ENCODE results near the gene GMPR2.

DNA sequence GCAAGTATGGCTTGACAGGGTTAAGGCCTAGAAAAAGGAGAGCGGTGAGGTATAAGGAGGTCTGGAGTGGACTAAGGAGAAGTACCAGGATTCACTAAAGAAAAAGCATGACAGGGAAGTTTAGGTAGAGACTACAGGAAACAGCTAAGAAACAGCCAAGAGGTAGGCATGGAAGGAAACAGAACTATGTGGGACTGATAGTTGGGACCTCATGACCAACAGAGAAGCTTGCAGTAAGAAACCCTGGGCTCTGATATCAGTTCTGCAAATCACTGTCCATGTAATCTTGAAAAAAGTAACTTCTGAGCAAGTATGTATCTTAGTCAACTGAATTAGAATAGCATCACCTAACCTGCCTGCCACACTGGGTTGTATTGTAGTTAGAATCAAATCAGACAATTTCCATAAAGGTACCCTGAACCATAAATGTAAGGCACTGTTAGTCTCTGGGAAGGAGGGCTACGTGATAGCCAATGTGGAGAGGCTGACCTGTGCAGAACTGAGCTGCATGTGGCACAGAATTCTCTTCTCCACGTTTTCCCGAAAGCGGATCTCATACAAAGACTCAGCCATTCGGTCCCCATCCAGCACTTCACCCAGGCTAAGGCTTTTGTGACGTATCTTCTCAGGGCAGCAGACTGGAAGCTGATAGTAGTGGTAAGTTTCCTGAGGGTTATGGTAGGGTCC lies 38.4 kb upstream of the GMPR2 start:
- TF ChIP-seq, protein P1, sequence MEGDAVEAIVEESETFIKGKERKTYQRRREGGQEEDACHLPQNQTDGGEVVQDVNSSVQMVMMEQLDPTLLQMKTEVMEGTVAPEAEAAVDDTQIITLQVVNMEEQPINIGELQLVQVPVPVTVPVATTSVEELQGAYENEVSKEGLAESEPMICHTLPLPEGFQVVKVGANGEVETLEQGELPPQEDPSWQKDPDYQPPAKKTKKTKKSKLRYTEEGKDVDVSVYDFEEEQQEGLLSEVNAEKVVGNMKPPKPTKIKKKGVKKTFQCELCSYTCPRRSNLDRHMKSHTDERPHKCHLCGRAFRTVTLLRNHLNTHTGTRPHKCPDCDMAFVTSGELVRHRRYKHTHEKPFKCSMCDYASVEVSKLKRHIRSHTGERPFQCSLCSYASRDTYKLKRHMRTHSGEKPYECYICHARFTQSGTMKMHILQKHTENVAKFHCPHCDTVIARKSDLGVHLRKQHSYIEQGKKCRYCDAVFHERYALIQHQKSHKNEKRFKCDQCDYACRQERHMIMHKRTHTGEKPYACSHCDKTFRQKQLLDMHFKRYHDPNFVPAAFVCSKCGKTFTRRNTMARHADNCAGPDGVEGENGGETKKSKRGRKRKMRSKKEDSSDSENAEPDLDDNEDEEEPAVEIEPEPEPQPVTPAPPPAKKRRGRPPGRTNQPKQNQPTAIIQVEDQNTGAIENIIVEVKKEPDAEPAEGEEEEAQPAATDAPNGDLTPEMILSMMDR (IDR thresholded peaks at IDR 0.05; ENCODE audit: insufficient read depth, low read length) = no peak
- no peak for TF ChIP-seq POLR2AphosphoS5 (IDR thresholded peaks at IDR 0.05; ENCODE audit: low read depth)

Data from HL-60 (cell line).